Activated T-helper 17 cell treated with anti-CD3 and anti-CD28 coated beads, Interleukin-2, amount 50 U/mL, for 72 hours (primary cell): ENCODE results near the gene LYSMD3. TPM values are rescaled to one million over a fixed set of nuclear protein-coding genes. Genes with fewer than 3 reads are reported as not detected.
"Not testable (repeated sequence)": the region's sequence is repeated elsewhere in the genome, so short reads cannot be mapped to it uniquely, and the experiment has no call there.

Experiments used
- ATAC-seq: fragments of 150-1000 bp; cut with Tn5 transposase; replicated peaks from 2 replicates; pipeline ENCODE4 v1.10.0; 2021; ENCODE audit warnings: mild to moderate bottlenecking, moderate library complexity
- H3K27ac Mint-ChIP-seq: one replicate; pipeline ENCODE4 v1.8.0; 2022; ENCODE audit warnings: mixed read lengths
- H3K27me3 Mint-ChIP-seq: one replicate; pipeline ENCODE4 v1.8.0; 2022; ENCODE audit warnings: mixed read lengths
- H3K36me3 Mint-ChIP-seq: one replicate; pipeline ENCODE4 v1.8.0; 2022; ENCODE audit warnings: low read depth, mild to moderate bottlenecking, mixed read lengths
- H3K4me1 Mint-ChIP-seq: one replicate; pipeline ENCODE4 v1.8.0; 2022; ENCODE audit warnings: mixed read lengths
- H3K4me3 Mint-ChIP-seq: one replicate; pipeline ENCODE4 v1.8.0; 2022; ENCODE audit warnings: mild to moderate bottlenecking, mixed read lengths
- H3K9me3 Mint-ChIP-seq: one replicate; pipeline ENCODE4 v1.8.0; 2022; ENCODE audit warnings: mixed read lengths
- total RNA-seq, 2 donors: library from RNA; stranded (reverse); gene quantifications; one replicate each; pipeline ENCODE4 v1.2.3, GENCODE V29; 2022

The LYSMD3 gene
- total RNA-seq = 10 to 100 TPM; 17.0 to 23.5 TPM

DNA sequence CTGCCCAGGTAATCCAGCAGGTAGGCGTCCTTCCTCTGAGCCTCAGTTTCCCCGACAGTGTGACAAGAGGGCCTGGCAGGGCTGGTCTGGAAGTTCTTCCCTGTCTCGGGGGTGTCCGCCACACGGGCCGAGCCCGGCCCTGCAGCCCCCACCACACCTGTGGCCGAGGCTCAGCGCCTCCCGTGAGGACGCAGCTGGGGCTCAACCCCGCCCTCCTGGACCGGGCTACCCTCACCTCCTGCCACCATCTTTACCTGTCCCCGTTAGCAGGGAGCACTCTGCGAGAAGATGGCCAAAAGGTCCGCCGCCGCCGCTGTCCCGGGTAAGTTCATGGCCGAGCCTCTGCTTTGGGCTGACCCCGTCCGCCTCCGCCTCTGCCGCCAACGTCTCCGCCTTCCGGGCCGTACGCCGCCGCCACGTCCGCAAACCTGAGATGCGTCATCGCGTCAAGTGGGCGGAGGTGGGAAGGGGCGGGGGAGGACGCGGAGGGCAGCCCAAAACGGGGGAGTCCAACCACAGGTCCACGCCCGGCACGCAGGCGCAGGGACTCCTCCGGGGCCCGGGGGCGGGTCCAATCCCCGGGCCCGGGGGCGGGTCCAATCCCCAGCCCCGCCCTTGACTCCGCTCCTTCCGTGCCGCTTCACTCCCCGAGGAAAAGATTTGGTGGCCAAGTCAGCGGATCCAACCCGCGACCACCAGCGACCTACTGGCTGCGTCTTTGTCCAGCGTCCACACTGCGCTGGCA lies at the start of gene LYSMD3:
Gene LYSMD3, minus strand, starts transcription at position 391 of the 745 bp plus-strand sequence. CDS start 4,295 bp downstream, outside the sequence.
- Mint-ChIP-seq H3K9me3 (no peaks in the 10 kb centered on the region), H3K4me1 (peaks cover 16% of the 10 kb centered on the region), H3K27ac (peak within 1 kb of the TSS; percentile 98), H3K27me3 (peaks cover 14% of the 10 kb centered on the region), H3K36me3 (peaks cover 41% of the 10 kb centered on the region), H3K4me3 (peak within 1 kb of the TSS; percentile 99)
- ATAC-seq = peak; percentile 93

DNA sequence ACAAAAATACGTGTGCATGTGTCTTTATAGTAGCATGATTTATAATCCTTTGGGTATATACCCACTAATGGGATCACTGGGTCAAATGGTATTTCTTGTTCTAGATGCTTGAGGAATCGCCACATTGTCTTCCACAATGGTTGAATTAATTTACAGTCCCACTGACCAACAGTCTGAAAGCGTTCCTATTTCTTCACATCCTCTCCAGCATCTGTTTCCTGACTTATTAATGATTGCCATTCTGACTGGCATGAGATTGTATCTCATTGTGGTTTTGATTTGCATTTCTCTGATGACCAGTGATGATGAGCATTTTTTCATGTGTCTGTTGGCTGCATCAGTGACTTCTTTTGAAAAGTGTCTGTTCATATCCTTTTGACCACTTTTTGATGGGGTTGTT lies 47.2 kb upstream of the LYSMD3 start:
- not testable (repeated sequence) for H3K27ac Mint-ChIP-seq, ATAC-seq, H3K36me3 Mint-ChIP-seq, H3K4me3 Mint-ChIP-seq, H3K4me1 Mint-ChIP-seq
- Mint-ChIP-seq H3K9me3 (peaks cover 22% of the 10 kb centered on the region), H3K27me3 (peaks cover 36% of the 10 kb centered on the region)

DNA sequence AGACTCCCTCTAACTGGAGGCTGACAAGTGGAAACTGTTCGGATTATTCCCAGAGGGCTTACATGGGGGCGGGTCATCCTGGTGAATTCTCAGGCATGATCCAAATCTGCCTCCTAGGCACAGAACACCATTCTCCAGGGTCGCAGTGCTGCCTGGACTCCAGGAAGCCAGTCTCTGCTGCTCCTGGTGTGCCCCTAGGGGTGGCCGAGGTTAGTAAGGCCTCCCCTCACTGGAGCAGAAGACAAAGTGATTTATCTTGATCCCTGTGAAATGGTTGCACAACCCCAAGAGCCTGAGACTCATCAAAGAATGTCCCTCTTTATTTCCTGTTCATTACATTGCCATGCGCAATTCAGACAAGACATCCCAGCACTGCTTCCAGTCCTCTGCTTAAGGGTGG lies 46.3 kb upstream of the LYSMD3 start:
- Mint-ChIP-seq H3K9me3 (peaks cover 19% of the 10 kb centered on the region), H3K27me3 (peaks cover 35% of the 10 kb centered on the region), H3K4me3 (no peak overlapping the region), H3K36me3 (no peaks in the 10 kb centered on the region), H3K4me1 (no peaks in the 10 kb centered on the region), H3K27ac (no peak overlapping the region)
- no peak for ATAC-seq

DNA sequence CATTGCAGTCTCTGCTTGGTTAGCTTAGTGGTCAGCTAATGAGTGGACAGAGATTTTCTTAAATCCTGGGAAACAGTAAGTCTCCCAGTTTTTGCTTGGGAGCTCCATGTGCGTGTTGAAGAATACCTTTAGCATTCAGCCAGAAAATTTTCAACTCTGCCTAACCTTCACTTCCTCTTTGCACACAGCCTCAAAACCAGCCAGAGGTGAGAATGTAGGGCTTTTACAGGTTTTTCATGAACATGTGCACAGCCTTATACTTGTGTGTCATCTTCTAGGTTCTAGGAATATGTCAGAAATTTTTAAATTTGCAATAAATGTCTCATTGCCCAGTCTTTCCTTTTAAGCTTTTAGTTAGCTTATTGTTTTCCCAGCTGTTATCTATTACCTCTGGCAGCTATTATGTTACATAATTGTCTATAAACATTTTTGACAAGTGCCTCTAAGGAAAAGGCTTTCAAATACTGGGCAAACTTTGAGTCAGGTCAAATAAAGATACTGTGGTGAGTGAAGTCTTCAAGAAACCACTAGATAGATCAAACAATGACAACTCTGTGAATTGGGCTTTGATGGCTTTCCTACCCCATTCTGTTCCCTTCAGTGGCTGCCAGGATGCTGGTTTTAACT lies 41.9 kb upstream of the LYSMD3 start:
- Mint-ChIP-seq H3K4me1 (no peaks in the 10 kb centered on the region), H3K27ac (no peak overlapping the region), H3K4me3 (no peak overlapping the region), H3K9me3 (no peaks in the 10 kb centered on the region), H3K27me3 (peaks cover 24% of the 10 kb centered on the region), H3K36me3 (no peaks in the 10 kb centered on the region)
- no peak for ATAC-seq

DNA sequence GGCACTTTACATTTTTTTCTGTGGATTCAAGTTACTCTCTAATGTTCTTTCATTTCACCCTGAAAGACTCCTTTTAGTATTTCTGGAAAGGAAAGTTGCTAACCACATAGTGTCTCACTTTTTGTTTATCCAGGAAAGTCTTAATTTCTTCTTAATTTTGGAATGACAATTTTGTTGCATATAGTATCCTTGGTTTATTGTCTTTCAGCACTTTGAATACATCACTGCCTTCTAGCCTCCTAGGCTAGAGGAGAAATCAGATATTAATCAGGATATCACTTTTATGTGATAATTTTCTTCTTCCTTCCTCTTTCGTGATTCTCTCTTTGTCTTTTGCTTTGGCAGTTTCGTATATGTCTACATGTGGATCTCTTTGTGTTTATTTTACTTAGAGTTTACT lies 40.6 kb upstream of the LYSMD3 start:
- no peak for ATAC-seq
- peaks cover 28% of the 10 kb centered on the region for H3K27me3 Mint-ChIP-seq
- no peak overlapping the region for H3K27ac Mint-ChIP-seq
- no peaks in the 10 kb centered on the region for H3K36me3 Mint-ChIP-seq
- no peaks in the 10 kb centered on the region for H3K9me3 Mint-ChIP-seq
- H3K4me3 Mint-ChIP-seq = no peak overlapping the region
- no peaks in the 10 kb centered on the region for H3K4me1 Mint-ChIP-seq

DNA sequence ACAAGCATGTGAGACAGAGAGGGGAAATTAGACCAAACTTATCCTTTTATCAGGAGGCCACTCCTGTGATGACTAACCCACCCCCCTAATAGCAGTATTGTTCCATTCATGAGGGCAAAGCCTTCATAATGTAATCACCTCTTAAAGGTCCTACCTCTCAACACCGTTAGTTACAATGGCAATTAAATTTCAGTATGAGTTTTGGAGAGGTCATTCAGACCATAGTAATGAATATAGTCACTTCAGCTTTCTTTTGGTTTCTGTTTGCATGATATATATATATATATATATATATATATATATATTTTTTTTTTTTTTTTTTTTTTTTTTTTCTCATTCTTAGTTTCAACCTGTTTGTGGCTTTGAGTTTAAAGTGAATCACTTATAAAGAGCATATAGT lies 39.7 kb upstream of the LYSMD3 start:
- Mint-ChIP-seq H3K36me3 (no peaks in the 10 kb centered on the region), H3K9me3 (no peaks in the 10 kb centered on the region), H3K27ac (no peak overlapping the region), H3K4me3 (no peak overlapping the region), H3K4me1 (no peaks in the 10 kb centered on the region), H3K27me3 (peaks cover 31% of the 10 kb centered on the region)
- no peak for ATAC-seq

DNA sequence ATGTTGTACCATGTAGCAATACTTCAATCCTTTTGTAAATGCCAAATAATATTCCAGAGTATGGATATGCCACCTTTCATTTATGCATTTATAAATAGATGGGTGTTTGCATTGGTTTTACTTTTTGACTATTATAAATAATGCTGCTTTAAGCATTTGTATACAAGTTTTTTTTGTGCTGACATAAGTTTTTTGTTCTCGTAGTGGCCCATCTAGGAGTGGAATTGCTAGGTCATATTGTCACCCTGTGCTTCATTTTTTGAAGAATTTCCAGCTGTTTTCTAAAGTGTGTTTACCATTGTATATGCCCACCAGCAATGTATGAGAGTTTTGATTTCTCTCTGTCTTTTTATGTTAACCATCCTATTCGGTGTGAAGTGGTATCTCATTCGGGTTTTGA lies 36.1 kb upstream of the LYSMD3 start:
- Mint-ChIP-seq H3K9me3 (no peaks in the 10 kb centered on the region), H3K4me1 (no peaks in the 10 kb centered on the region), H3K27me3 (peaks cover 40% of the 10 kb centered on the region), H3K36me3 (no peaks in the 10 kb centered on the region), H3K27ac (no peak overlapping the region), H3K4me3 (no peak overlapping the region)
- ATAC-seq = no peak

DNA sequence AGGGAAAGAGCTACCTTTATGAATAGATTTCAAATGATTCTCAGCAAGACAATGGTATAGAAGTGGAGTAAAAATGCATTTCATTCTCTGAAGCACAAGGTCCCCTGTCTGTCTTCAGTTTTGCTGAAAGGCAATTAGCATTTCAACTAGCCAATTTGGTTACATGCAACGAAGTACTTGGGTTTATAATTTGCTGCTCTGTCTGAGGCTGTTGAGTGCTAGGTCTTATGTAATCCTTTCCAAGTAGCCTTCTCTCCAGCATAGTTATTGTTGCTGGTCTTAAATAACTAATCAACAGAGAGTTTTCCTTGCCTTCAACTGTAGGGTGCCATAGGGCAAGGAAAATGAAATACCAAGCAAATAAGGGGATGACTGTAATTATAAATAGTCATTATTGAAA lies 33.7 kb upstream of the LYSMD3 start:
- peaks cover 3% of the 10 kb centered on the region for H3K4me1 Mint-ChIP-seq
- peaks cover 49% of the 10 kb centered on the region for H3K27me3 Mint-ChIP-seq
- no peaks in the 10 kb centered on the region for H3K36me3 Mint-ChIP-seq
- no peak overlapping the region for H3K27ac Mint-ChIP-seq
- ATAC-seq = no peak
- no peak overlapping the region for H3K4me3 Mint-ChIP-seq
- no peaks in the 10 kb centered on the region for H3K9me3 Mint-ChIP-seq

DNA sequence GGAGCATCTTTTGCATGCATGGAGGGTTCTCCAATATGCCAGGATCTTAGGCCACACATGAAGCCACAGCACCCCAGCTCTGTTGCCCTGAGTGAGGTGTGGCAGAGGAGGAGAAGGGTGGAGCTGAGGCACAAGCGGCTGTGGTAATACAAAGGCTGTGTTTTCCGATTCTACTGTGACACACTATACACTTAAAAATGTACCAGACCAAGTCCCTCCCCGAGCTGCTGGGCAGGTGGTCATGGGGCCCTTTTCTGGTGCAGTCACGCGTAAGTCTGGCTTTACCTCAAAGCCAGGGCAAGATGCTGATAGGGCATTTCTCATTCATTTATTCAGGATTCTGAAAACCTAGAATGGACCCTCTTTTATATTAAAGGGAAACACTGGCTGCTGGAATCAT lies 33.0 kb upstream of the LYSMD3 start:
- no peak overlapping the region for H3K27ac Mint-ChIP-seq
- no peak for ATAC-seq
- H3K4me1 Mint-ChIP-seq = peaks cover 7% of the 10 kb centered on the region
- H3K36me3 Mint-ChIP-seq = no peaks in the 10 kb centered on the region
- H3K9me3 Mint-ChIP-seq = no peaks in the 10 kb centered on the region
- no peak overlapping the region for H3K4me3 Mint-ChIP-seq
- H3K27me3 Mint-ChIP-seq = peaks cover 56% of the 10 kb centered on the region

DNA sequence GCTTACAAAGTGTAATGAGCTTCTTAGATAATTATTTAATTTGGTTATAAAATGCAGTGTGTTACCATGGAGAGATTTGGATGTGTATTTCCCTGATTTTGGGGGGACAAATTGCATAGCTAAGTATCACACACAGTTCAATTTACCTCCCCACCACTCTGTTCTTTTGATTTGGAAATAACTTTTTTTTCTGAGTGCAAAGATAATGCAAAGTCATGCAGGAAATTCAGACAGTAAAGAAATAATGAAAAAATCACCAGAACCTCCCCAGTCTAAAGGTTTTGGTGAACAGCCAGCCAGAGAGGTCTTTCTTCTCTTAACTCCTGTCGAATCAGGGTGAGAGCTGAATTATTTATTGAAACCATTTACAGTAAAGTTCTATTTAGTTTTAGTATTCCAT lies 32.4 kb upstream of the LYSMD3 start:
- Mint-ChIP-seq H3K4me3 (no peak overlapping the region), H3K4me1 (peaks cover 7% of the 10 kb centered on the region), H3K36me3 (no peaks in the 10 kb centered on the region), H3K9me3 (no peaks in the 10 kb centered on the region), H3K27ac (no peak overlapping the region), H3K27me3 (peaks cover 62% of the 10 kb centered on the region)
- ATAC-seq = no peak

DNA sequence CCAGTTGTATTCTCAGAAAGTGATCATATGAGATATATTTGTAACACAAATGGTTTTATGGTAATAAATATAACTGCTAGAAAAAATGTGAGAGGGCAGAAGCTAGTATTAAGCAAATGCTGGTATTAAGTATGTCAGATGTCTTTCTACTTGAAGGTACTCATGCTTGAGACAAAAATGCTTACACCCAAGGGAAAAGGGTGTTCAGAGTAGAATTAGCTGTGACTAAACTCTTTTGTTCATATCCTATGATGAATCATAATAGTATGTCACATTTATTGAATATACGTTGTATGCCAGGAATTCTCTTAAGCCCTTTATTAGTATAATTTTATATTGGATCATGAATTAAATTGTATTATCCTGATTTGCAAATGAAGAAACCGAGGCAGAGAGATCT lies 31.4 kb upstream of the LYSMD3 start:
- Mint-ChIP-seq H3K36me3 (no peaks in the 10 kb centered on the region), H3K27me3 (peaks cover 69% of the 10 kb centered on the region), H3K9me3 (no peaks in the 10 kb centered on the region), H3K4me1 (peaks cover 7% of the 10 kb centered on the region), H3K27ac (no peak overlapping the region), H3K4me3 (no peak overlapping the region)
- no peak for ATAC-seq

DNA sequence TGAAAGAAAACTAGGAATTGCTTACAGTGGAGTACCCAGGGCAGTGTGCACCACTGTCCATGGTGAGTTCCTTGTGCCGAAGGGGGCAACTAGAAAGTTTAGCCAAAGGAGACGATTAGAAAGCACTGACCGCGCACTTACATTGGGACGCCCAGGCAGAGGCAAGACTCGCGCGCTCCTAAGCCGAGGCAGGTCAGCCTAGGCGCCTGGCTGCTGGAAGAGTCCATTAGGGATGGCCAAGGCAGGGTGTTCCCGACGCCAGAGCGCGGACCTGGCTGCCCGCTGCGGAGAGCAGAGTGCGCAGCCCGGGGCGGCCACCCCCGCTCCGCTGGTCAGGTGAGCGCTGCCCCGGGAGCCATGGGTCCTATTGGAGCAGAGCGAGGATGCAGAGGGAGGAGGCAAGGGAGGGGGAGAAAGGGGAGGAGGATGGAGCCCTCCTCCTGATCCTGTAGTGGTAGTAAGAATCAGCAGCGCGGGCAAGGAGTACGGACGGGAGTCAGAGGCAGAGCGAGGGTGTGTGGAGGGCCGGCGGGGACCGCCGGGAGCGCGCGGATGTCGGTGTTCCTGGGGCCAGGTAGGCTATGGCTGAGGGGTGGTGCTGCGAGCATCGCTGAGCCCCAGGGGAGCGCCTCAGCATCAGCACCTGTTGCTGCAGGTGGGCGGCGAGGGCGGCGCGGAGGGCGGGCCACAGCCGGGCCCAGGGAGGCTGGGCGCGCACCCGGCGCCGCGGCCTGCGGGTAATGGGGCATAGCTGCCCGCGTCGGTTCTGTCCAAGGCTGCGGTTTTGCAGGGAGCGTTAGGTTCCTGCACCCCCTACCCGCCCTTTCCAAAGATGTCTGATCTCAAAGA lies 29.2 kb upstream of the LYSMD3 start, which contains the start of gene ADGRV1:
Gene ADGRV1, plus strand, starts transcription at position 454 of the 849 bp plus-strand sequence. Its CDS starts 99 bp downstream, at position 553.
- no peaks in the 10 kb centered on the region for H3K36me3 Mint-ChIP-seq
- no peaks in the 10 kb centered on the region for H3K9me3 Mint-ChIP-seq
- peak within 1 kb of the TSS; percentile 54 for H3K4me3 Mint-ChIP-seq
- H3K27ac Mint-ChIP-seq = no peak within 1 kb of the TSS
- peak; percentile 69 for ATAC-seq
- H3K4me1 Mint-ChIP-seq = peaks cover 7% of the 10 kb centered on the region
- H3K27me3 Mint-ChIP-seq = peaks cover 69% of the 10 kb centered on the region

DNA sequence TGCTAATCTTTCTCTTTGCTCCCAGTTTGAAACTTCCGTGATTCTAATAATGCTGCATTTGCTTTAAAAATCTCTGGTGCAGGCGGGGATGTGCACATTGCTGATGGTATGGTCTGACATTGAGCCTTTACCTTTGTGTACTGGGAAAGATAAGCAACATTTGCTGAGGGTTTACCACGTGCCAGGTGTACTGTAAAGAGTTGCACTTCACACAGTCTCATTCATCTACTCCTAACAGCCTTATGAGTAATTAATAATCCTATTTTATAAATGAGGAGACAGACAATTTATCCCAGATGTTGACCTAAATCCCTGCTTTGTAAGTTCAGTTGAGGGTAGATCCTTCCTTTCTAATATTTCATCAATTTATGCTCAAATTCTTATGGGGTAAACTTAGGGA lies 28.5 kb upstream of the LYSMD3 start:
- Mint-ChIP-seq H3K4me1 (peaks cover 7% of the 10 kb centered on the region), H3K27me3 (peaks cover 63% of the 10 kb centered on the region), H3K9me3 (no peaks in the 10 kb centered on the region), H3K36me3 (no peaks in the 10 kb centered on the region), H3K27ac (no peak overlapping the region), H3K4me3 (peak overlapping the region; percentile 54)
- no peak for ATAC-seq

DNA sequence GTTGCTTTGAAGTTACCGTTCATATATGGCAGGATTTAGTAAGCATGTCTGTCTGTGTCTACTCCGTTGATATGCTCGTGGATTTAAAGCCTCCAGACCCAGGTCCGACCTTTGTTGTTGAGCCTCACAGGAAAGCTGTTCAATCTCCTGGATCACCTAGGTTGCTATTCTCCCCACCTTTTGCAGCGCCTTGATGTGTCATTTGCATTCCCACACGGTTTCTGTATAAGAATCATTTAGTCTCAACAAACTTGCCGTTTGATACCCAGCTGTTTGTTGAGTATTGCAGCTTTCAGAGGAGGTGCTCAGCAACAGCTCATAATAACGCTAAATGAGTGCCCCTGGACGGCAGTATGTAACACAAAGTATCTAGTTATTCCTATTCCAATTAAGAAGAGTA lies 28.0 kb upstream of the LYSMD3 start:
- Mint-ChIP-seq H3K4me1 (peaks cover 7% of the 10 kb centered on the region), H3K4me3 (peak overlapping the region; percentile 54), H3K9me3 (no peaks in the 10 kb centered on the region), H3K27ac (no peak overlapping the region), H3K36me3 (no peaks in the 10 kb centered on the region), H3K27me3 (peaks cover 64% of the 10 kb centered on the region)
- ATAC-seq = no peak
